GM21723 (cell line): ENCODE results near the gene MTG1.
"Not testable (repeated sequence)": the region's sequence is repeated elsewhere in the genome, so short reads cannot be mapped to it uniquely, and the experiment has no call there.

ENCODE experiments used
- ATAC-seq: cut with Tn5 transposase; IDR thresholded peaks from one replicate; pipeline ENCODE4 v1.9.1; 2021; ENCODE audit warnings: mild to moderate bottlenecking, moderate library complexity; ENCODE audit not compliant: unreplicated experiment

MTG1 gene

GRCh38 chr10:133461841-133462240 lies 67.9 kb downstream of the MTG1 start:
- no peak for ATAC-seq

GRCh38 chr10:133462512-133463305 lies 68.8 kb downstream of the MTG1 start:
- no peak for ATAC-seq

GRCh38 chr10:133464582-133465031 lies 70.7 kb downstream of the MTG1 start:
- no peak for ATAC-seq

- no peak for ATAC-seq
These were observed 71.4 kb downstream of the MTG1 start for GRCh38 chr10:133465191-133465949.

- no peak for ATAC-seq
These were observed 72.1 kb downstream of the MTG1 start for GRCh38 chr10:133465950-133466474.

GRCh38 chr10:133466683-133467275 lies 72.8 kb downstream of the MTG1 start:
- ATAC-seq = no peak

- no peak for ATAC-seq
These were observed 73.4 kb downstream of the MTG1 start for GRCh38 chr10:133467286-133467911.

GRCh38 chr10:133469205-133469604 lies 75.2 kb downstream of the MTG1 start:
- not testable (repeated sequence) for ATAC-seq

- ATAC-seq = no peak
These were observed 77.5 kb downstream of the MTG1 start for GRCh38 chr10:133471300-133472109.
